WTC11 (cell line): ENCODE results near the gene CENATAC. TPM values are rescaled to one million over a fixed set of nuclear protein-coding genes. Genes with fewer than 3 reads are reported as not detected.

Experiments
- ATAC-seq: fragments of 200-7000 bp; cut with Tn5 transposase; 2 replicates; pipeline ENCODE4 v1.10.0; 2021; ENCODE audit warnings: mild to moderate bottlenecking, moderate library complexity
- CTCF ChIA-PET: fragments of 300-600 bp; sonication (Branson Sonifier 250); formaldehyde crosslinking; loops from one replicate; lab custom pipeline; 2021; ENCODE audit warnings: antibody characterized with exemption; lab: Charles Lee
- POLR2A ChIA-PET: fragments of 350-600 bp; sonication (Branson Sonifier 250); formaldehyde crosslinking; loops from one replicate; lab custom pipeline; 2021; ENCODE audit warnings: antibody characterized with exemption; lab: Charles Lee
- DNase-seq: peaks from one replicate; pipeline ENCODE4 v3.0.0; 2021; ENCODE audit warnings: low spot score
- H3K27ac Mint-ChIP-seq: 2 replicates; pipeline ENCODE4 v1.8.0; 2021; ENCODE audit warnings: mixed read lengths
- H3K27me3 Mint-ChIP-seq: 2 replicates; pipeline ENCODE4 v1.8.0; 2021; ENCODE audit warnings: low read depth, mild to moderate bottlenecking, moderate library complexity, mixed read lengths
- H3K36me3 Mint-ChIP-seq: 2 replicates; pipeline ENCODE4 v1.8.0; 2021; ENCODE audit warnings: mixed read lengths
- H3K4me1 Mint-ChIP-seq: 2 replicates; pipeline ENCODE4 v1.8.0; 2022; ENCODE audit warnings: mixed read lengths
- H3K4me3 Mint-ChIP-seq: 2 replicates; pipeline ENCODE4 v1.8.0; 2021; ENCODE audit warnings: mild to moderate bottlenecking, moderate library complexity, mixed read lengths
- H3K9me3 Mint-ChIP-seq: 2 replicates; pipeline ENCODE4 v1.8.0; 2021; ENCODE audit warnings: mixed read lengths
- AFF4 ChIP-seq: sonication (generic); formaldehyde crosslinking; IDR thresholded peaks from 2 replicates; pipeline ENCODE4 v1.8.1; 2023; ENCODE audit warnings: mild to moderate bottlenecking, missing genetic modification reagents, borderline replicate concordance
- FOXP1 ChIP-seq: sonication (generic); formaldehyde crosslinking; IDR thresholded peaks from 2 replicates; pipeline ENCODE4 v1.8.0; 2022; ENCODE audit warnings: missing genetic modification reagents, mild to moderate bottlenecking, moderate library complexity, borderline replicate concordance
- FOXP4 ChIP-seq: sonication (generic); formaldehyde crosslinking; IDR thresholded peaks from 2 replicates; pipeline ENCODE4 v1.8.0; 2022; ENCODE audit warnings: mild to moderate bottlenecking, missing genetic modification reagents
- GTF2I ChIP-seq: fragments of 250-450 bp; sonication (Bioruptor Pico); conservative IDR thresholded peaks from 2 replicates; pipeline ENCODE4 v1.4.0; 2021; ENCODE audit warnings: mild to moderate bottlenecking
- HMGXB4 ChIP-seq: sonication (generic); formaldehyde crosslinking; IDR thresholded peaks from 2 replicates; pipeline ENCODE4 v1.8.1; 2023; ENCODE audit warnings: mild to moderate bottlenecking, moderate library complexity, missing genetic modification reagents
- NFE2L1 ChIP-seq: sonication (generic); formaldehyde crosslinking; IDR thresholded peaks from 2 replicates; pipeline ENCODE4 v1.8.1; 2023; ENCODE audit warnings: missing genetic modification reagents
- NR1H2 ChIP-seq: sonication (generic); formaldehyde crosslinking; IDR thresholded peaks from 2 replicates; pipeline ENCODE4 v1.9.0; 2021; ENCODE audit warnings: mild to moderate bottlenecking, moderate library complexity, missing genetic modification reagents
- NR2C2 ChIP-seq: sonication (generic); formaldehyde crosslinking; IDR thresholded peaks from 2 replicates; pipeline ENCODE4 v1.8.0; 2022; ENCODE audit warnings: mild to moderate bottlenecking, missing genetic modification reagents
- RORB ChIP-seq: fragments of 250-450 bp; sonication (Bioruptor Pico); IDR thresholded peaks from 2 replicates; pipeline ENCODE4 v1.9.0; 2021; ENCODE audit warnings: mild to moderate bottlenecking
- TEAD1 ChIP-seq: sonication (generic); formaldehyde crosslinking; IDR thresholded peaks from 2 replicates; pipeline ENCODE4 v1.8.0; 2022; ENCODE audit warnings: mild to moderate bottlenecking, missing genetic modification reagents
- ZNF121 ChIP-seq: sonication (generic); formaldehyde crosslinking; IDR thresholded peaks from 2 replicates; pipeline ENCODE4 v1.8.0; 2023; ENCODE audit warnings: missing genetic modification reagents
- ZNF232 ChIP-seq: sonication (generic); formaldehyde crosslinking; IDR thresholded peaks from 2 replicates; pipeline ENCODE4 v1.8.0; 2022; ENCODE audit warnings: mild to moderate bottlenecking, missing genetic modification reagents
- ZNF263 ChIP-seq: sonication (generic); formaldehyde crosslinking; IDR thresholded peaks from 2 replicates; pipeline ENCODE4 v1.8.1; 2022; ENCODE audit warnings: low read depth, mild to moderate bottlenecking, moderate library complexity, missing genetic modification reagents
- ZNF281 ChIP-seq: sonication (generic); formaldehyde crosslinking; IDR thresholded peaks from 2 replicates; pipeline ENCODE4 v1.8.0; 2023; ENCODE audit warnings: mild to moderate bottlenecking, missing genetic modification reagents
- ZNF317 ChIP-seq: sonication (generic); formaldehyde crosslinking; IDR thresholded peaks from 2 replicates; pipeline ENCODE4 v1.8.1; 2023; ENCODE audit warnings: low read depth, mild to moderate bottlenecking, moderate library complexity, missing genetic modification reagents, borderline replicate concordance
- ZNF416 ChIP-seq: fragments of 250-450 bp; sonication (Bioruptor Pico); IDR thresholded peaks from 2 replicates; pipeline ENCODE4 v1.9.0; 2021; ENCODE audit warnings: mild to moderate bottlenecking, inconsistent platforms
- ZNF671 ChIP-seq: fragments of 250-450 bp; sonication (Bioruptor Pico); IDR thresholded peaks from 2 replicates; pipeline ENCODE4 v1.8.0; 2021; ENCODE audit warnings: mild to moderate bottlenecking
- total RNA-seq: library from RNA; stranded (reverse); gene quantifications from 3 replicates; pipeline ENCODE4 v1.2.3, GENCODE V29; 2021
- TF ChIP-seq, protein P1 (sequence below): sonication (generic); formaldehyde crosslinking; conservative IDR thresholded peaks from 2 replicates; pipeline ENCODE4 v1.8.1; 2022; ENCODE audit warnings: mild to moderate bottlenecking, missing genetic modification reagents
- TF ChIP-seq, protein P2 (sequence below): sonication (generic); formaldehyde crosslinking; IDR thresholded peaks from 2 replicates; pipeline ENCODE4 v1.8.1; 2023; ENCODE audit warnings: mild to moderate bottlenecking, missing genetic modification reagents
- TF ChIP-seq, protein P3 (sequence below): sonication (generic); formaldehyde crosslinking; IDR thresholded peaks from 2 replicates; pipeline ENCODE4 v1.8.1; 2023; ENCODE audit warnings: mild to moderate bottlenecking, missing genetic modification reagents, moderate library complexity

Gene CENATAC
- total RNA-seq, 1 experiment from 2014 or later = 41.7 TPM

DNA sequence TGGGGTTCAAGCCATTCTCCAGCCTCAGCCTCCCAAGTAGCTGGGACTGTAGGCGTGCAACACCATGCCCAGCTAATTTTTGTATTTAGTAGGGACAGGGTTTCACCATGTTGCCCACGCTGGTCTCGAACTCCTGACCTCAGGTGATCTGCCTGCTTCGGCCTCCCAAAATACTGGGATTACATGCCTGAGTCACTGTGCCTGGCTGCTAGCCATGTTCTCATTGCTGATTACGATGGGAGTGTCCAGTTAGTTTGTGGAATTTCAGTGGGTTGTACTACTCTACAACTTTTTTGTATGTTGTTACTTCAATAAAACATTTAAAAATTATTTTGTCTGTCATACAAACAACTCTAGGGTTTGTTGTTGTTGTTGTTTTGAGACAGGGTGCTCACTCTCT, 64.8 kb downstream of the CENATAC start:
- no peaks in the 10 kb centered on the region for H3K27me3 Mint-ChIP-seq
- CTCF ChIA-PET = no interaction called here
- ATAC-seq (no peak), DNase-seq (no peak)
- H3K4me1 Mint-ChIP-seq = peaks cover 11% of the 10 kb centered on the region
- H3K4me3 Mint-ChIP-seq = no peak overlapping the region
- no peaks in the 10 kb centered on the region for H3K9me3 Mint-ChIP-seq
- H3K36me3 Mint-ChIP-seq = peaks cover 3% of the 10 kb centered on the region; the same call in 1 of the 2 replicates
- TF ChIP-seq ZNF232 (CRISPR knock-in tag) (no peak), AFF4 (no peak), GTF2I (CRISPR knock-in tag) (no peak), HMGXB4 (no peak), ZNF416 (CRISPR knock-in tag) (no peak), NFE2L1 (CRISPR knock-in tag) (no peak), NR2C2 (CRISPR knock-in tag) (no peak), ZNF317 (CRISPR knock-in tag) (no peak), ZNF281 (no peak), ZNF263 (CRISPR knock-in tag) (no peak), RORB (CRISPR knock-in tag) (no peak), NR1H2 (CRISPR knock-in tag) (no peak), ZNF671 (CRISPR knock-in tag) (no peak), TEAD1 (no peak), ZNF121 (CRISPR knock-in tag) (no peak), FOXP1 (CRISPR knock-in tag) (no peak), FOXP4 (no peak)
- TF ChIP-seq, protein P1, sequence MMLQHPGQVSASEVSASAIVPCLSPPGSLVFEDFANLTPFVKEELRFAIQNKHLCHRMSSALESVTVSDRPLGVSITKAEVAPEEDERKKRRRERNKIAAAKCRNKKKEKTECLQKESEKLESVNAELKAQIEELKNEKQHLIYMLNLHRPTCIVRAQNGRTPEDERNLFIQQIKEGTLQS (CRISPR knock-in tag) = no peak
- TF ChIP-seq, protein P2, sequence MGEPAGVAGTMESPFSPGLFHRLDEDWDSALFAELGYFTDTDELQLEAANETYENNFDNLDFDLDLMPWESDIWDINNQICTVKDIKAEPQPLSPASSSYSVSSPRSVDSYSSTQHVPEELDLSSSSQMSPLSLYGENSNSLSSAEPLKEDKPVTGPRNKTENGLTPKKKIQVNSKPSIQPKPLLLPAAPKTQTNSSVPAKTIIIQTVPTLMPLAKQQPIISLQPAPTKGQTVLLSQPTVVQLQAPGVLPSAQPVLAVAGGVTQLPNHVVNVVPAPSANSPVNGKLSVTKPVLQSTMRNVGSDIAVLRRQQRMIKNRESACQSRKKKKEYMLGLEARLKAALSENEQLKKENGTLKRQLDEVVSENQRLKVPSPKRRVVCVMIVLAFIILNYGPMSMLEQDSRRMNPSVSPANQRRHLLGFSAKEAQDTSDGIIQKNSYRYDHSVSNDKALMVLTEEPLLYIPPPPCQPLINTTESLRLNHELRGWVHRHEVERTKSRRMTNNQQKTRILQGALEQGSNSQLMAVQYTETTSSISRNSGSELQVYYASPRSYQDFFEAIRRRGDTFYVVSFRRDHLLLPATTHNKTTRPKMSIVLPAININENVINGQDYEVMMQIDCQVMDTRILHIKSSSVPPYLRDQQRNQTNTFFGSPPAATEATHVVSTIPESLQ (CRISPR knock-in tag) = no peak
- TF ChIP-seq, protein P3, sequence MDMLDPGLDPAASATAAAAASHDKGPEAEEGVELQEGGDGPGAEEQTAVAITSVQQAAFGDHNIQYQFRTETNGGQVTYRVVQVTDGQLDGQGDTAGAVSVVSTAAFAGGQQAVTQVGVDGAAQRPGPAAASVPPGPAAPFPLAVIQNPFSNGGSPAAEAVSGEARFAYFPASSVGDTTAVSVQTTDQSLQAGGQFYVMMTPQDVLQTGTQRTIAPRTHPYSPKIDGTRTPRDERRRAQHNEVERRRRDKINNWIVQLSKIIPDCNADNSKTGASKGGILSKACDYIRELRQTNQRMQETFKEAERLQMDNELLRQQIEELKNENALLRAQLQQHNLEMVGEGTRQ (CRISPR knock-in tag) = no peak
- TF ChIP-seq, all 79 proteins: peak for 0
- POLR2A ChIA-PET = no interaction called here
- no peak overlapping the region for H3K27ac Mint-ChIP-seq
